T-helper 17 cell (primary cell): ENCODE measurements around the gene C10orf71. TPM values are rescaled to one million over a fixed set of nuclear protein-coding genes. Genes with fewer than 3 reads are reported as not detected.
A peak's percentile ranks its signal among the peaks of the same experiment; 100 is the strongest.

ENCODE experiments used
- ATAC-seq: fragments of 150-1000 bp; cut with Tn5 transposase; 2 replicates; pipeline ENCODE4 v1.10.0; 2021; ENCODE audit warnings: mild to moderate bottlenecking, moderate library complexity
- DNase-seq, 3 donors: peaks; one replicate each; pipeline versions ENCODE4 v3.0.0 to v3.0.0-alpha.2; 2020 to 2021
- H3K9me3 ChIP-seq: one replicate; pipeline ENCODE4 v1.7.0; 2013; ENCODE audit warnings: low read length, mild to moderate bottlenecking; ENCODE audit not compliant: control insufficient read depth, poor library complexity, severe bottlenecking
- H3K27ac Mint-ChIP-seq: one replicate; pipeline ENCODE4 v1.8.0; 2022; ENCODE audit warnings: mild to moderate bottlenecking, moderate library complexity, mixed read lengths
- H3K27me3 Mint-ChIP-seq: one replicate; pipeline ENCODE4 v1.8.0; 2022; ENCODE audit warnings: mixed read lengths
- H3K36me3 Mint-ChIP-seq: one replicate; pipeline ENCODE4 v1.8.0; 2022; ENCODE audit warnings: low read depth, mixed read lengths
- H3K4me1 Mint-ChIP-seq: one replicate; pipeline ENCODE4 v1.8.0; 2022; ENCODE audit warnings: mild to moderate bottlenecking, mixed read lengths
- H3K4me3 Mint-ChIP-seq: one replicate; pipeline ENCODE4 v1.8.0; 2022; ENCODE audit warnings: mild to moderate bottlenecking, moderate library complexity, mixed read lengths
- total RNA-seq, 4 donors: library from RNA in 2 of 4; stranded (reverse) in 2 of 4; gene quantifications; one replicate each; pipeline ENCODE4 v1.2.3 and lab custom pipeline; 2022 to 2026

Gene C10orf71
- total RNA-seq, 2 donors from 2014 or later: not detected

- peaks cover 7% of the 10 kb centered on the region for H3K27me3 Mint-ChIP-seq
- no peaks in the 10 kb centered on the region for H3K9me3 ChIP-seq
- no peak overlapping the region for H3K4me3 Mint-ChIP-seq
- no peak for ATAC-seq
- no peak for DNase-seq
- no peak overlapping the region for H3K27ac Mint-ChIP-seq
- H3K4me1 Mint-ChIP-seq: peaks cover 5% of the 10 kb centered on the region
- no peaks in the 10 kb centered on the region for H3K36me3 Mint-ChIP-seq
These were observed 3.1 kb downstream of the C10orf71 start for GRCh38 chr10:49302088-49302487.

GRCh38 chr10:49303711-49304110 is 4.7 kb downstream of the C10orf71 start:
- ATAC-seq (no peak), DNase-seq (no peak)
- no peaks in the 10 kb centered on the region for H3K9me3 ChIP-seq
- no peak overlapping the region for H3K27ac Mint-ChIP-seq
- peaks cover 5% of the 10 kb centered on the region for H3K27me3 Mint-ChIP-seq
- no peaks in the 10 kb centered on the region for H3K36me3 Mint-ChIP-seq
- H3K4me1 Mint-ChIP-seq: peaks cover 3% of the 10 kb centered on the region
- H3K4me3 Mint-ChIP-seq: no peak overlapping the region

- H3K9me3 ChIP-seq: no peaks in the 10 kb centered on the region
- Mint-ChIP-seq H3K4me3 (no peak overlapping the region), H3K27me3 (peaks cover 5% of the 10 kb centered on the region), H3K36me3 (no peaks in the 10 kb centered on the region), H3K4me1 (peaks cover 3% of the 10 kb centered on the region), H3K27ac (no peak overlapping the region)
- ATAC-seq (no peak), DNase-seq (no peak)
These were observed 5.2 kb downstream of the C10orf71 start for GRCh38 chr10:49304137-49304536.

GRCh38 chr10:49307921-49308320 is 9.0 kb downstream of the C10orf71 start:
- no peaks in the 10 kb centered on the region for H3K9me3 ChIP-seq
- H3K4me3 Mint-ChIP-seq: no peak overlapping the region
- ATAC-seq (no peak), DNase-seq (no peak)
- H3K4me1 Mint-ChIP-seq: peaks cover 17% of the 10 kb centered on the region
- H3K36me3 Mint-ChIP-seq: no peaks in the 10 kb centered on the region
- H3K27ac Mint-ChIP-seq: peak overlapping the region; percentile 17
- peaks cover 5% of the 10 kb centered on the region for H3K27me3 Mint-ChIP-seq

GRCh38 chr10:49308881-49309280 is 9.9 kb downstream of the C10orf71 start:
- no peak overlapping the region for H3K4me3 Mint-ChIP-seq
- peaks cover 17% of the 10 kb centered on the region for H3K4me1 Mint-ChIP-seq
- no peaks in the 10 kb centered on the region for H3K36me3 Mint-ChIP-seq
- no peaks in the 10 kb centered on the region for H3K9me3 ChIP-seq
- ATAC-seq (no peak), DNase-seq (no peak)
- peaks cover 9% of the 10 kb centered on the region for H3K27me3 Mint-ChIP-seq
- H3K27ac Mint-ChIP-seq: peak overlapping the region; percentile 17

- peaks cover 17% of the 10 kb centered on the region for H3K4me1 Mint-ChIP-seq
- H3K4me3 Mint-ChIP-seq: peak overlapping the region; percentile 74
- H3K27ac Mint-ChIP-seq: peak overlapping the region; percentile 48
- no peaks in the 10 kb centered on the region for H3K9me3 ChIP-seq
- H3K36me3 Mint-ChIP-seq: no peaks in the 10 kb centered on the region
- H3K27me3 Mint-ChIP-seq: peaks cover 10% of the 10 kb centered on the region
- ATAC-seq (peak; percentile 75), DNase-seq (no peak)
These were observed 10.9 kb downstream of the C10orf71 start for GRCh38 chr10:49309691-49310411.

- no peaks in the 10 kb centered on the region for H3K36me3 Mint-ChIP-seq
- ATAC-seq (peak; percentile 43), DNase-seq (no peak)
- H3K27ac Mint-ChIP-seq: peak overlapping the region; percentile 48
- H3K4me1 Mint-ChIP-seq: peaks cover 17% of the 10 kb centered on the region
- peaks cover 10% of the 10 kb centered on the region for H3K27me3 Mint-ChIP-seq
- no peaks in the 10 kb centered on the region for H3K9me3 ChIP-seq
- H3K4me3 Mint-ChIP-seq: peak overlapping the region; percentile 74
These were observed 11.5 kb downstream of the C10orf71 start for GRCh38 chr10:49310460-49310859.

- Mint-ChIP-seq H3K27me3 (peaks cover 10% of the 10 kb centered on the region), H3K4me3 (no peak overlapping the region), H3K27ac (no peak overlapping the region), H3K36me3 (no peaks in the 10 kb centered on the region), H3K4me1 (peaks cover 17% of the 10 kb centered on the region)
- H3K9me3 ChIP-seq: no peaks in the 10 kb centered on the region
- ATAC-seq (no peak), DNase-seq (no peak)
These were observed 12.1 kb downstream of the C10orf71 start for GRCh38 chr10:49310901-49311554.

- Mint-ChIP-seq H3K27me3 (peaks cover 10% of the 10 kb centered on the region), H3K36me3 (no peaks in the 10 kb centered on the region), H3K4me3 (no peak overlapping the region), H3K4me1 (peaks cover 17% of the 10 kb centered on the region), H3K27ac (no peak overlapping the region)
- DNase-seq: no peak
- H3K9me3 ChIP-seq: no peaks in the 10 kb centered on the region
- no peak for ATAC-seq
These were observed 12.7 kb downstream of the C10orf71 start for GRCh38 chr10:49311555-49312236.

- no peak for ATAC-seq
- no peak for DNase-seq
- no peak overlapping the region for H3K27ac Mint-ChIP-seq
- H3K4me1 Mint-ChIP-seq: peaks cover 17% of the 10 kb centered on the region
- peaks cover 10% of the 10 kb centered on the region for H3K27me3 Mint-ChIP-seq
- no peaks in the 10 kb centered on the region for H3K9me3 ChIP-seq
- no peaks in the 10 kb centered on the region for H3K36me3 Mint-ChIP-seq
- H3K4me3 Mint-ChIP-seq: no peak overlapping the region
These were observed 13.4 kb downstream of the C10orf71 start for GRCh38 chr10:49312246-49312869.

GRCh38 chr10:49313501-49314070 is 14.6 kb downstream of the C10orf71 start:
- Mint-ChIP-seq H3K4me1 (peaks cover 17% of the 10 kb centered on the region), H3K27ac (no peak overlapping the region), H3K4me3 (no peak overlapping the region), H3K27me3 (peaks cover 10% of the 10 kb centered on the region), H3K36me3 (no peaks in the 10 kb centered on the region)
- ATAC-seq (no peak), DNase-seq (no peak)
- H3K9me3 ChIP-seq: no peaks in the 10 kb centered on the region

GRCh38 chr10:49314806-49315205 is 15.8 kb downstream of the C10orf71 start:
- no peaks in the 10 kb centered on the region for H3K36me3 Mint-ChIP-seq
- H3K27ac Mint-ChIP-seq: no peak overlapping the region

GRCh38 chr10:49318028-49318427 is 19.1 kb downstream of the C10orf71 start:
- ATAC-seq: no peak
- Mint-ChIP-seq H3K36me3 (no peaks in the 10 kb centered on the region), H3K27me3 (peaks cover 6% of the 10 kb centered on the region), H3K4me3 (no peak overlapping the region), H3K27ac (no peak overlapping the region), H3K4me1 (peaks cover 3% of the 10 kb centered on the region)
- no peaks in the 10 kb centered on the region for H3K9me3 ChIP-seq
- DNase-seq: no peak

More at GRCh38 chr10:49314806-49315205, 15.8 kb downstream of the C10orf71 start:
- Mint-ChIP-seq H3K4me3 (no peak overlapping the region), H3K4me1 (peaks cover 12% of the 10 kb centered on the region), H3K27me3 (peaks cover 10% of the 10 kb centered on the region)
- no peak for ATAC-seq
- DNase-seq: no peak
- no peaks in the 10 kb centered on the region for H3K9me3 ChIP-seq
